OCI-LY7 (cell line): ENCODE measurements around the gene DOCK7.

Experiments used
- CTCF ChIP-seq: fragments of 200-600 bp; sonication (generic); conservative IDR thresholded peaks from 2 replicates; pipeline ENCODE4 v1.5.1; 2014; ENCODE audit warnings: mild to moderate bottlenecking, antibody characterized with exemption, low read length, moderate library complexity, mixed read lengths
- EZH2phosphoT487 ChIP-seq: fragments of 200-600 bp; sonication (generic); IDR thresholded peaks from 2 replicates; pipeline ENCODE4 v1.6.1; 2018; ENCODE audit warnings: low read depth, borderline replicate concordance, mild to moderate bottlenecking, mixed run types, antibody characterized with exemption, low read length, moderate library complexity, mixed read lengths

- TF ChIP-seq CTCF (no peak), EZH2phosphoT487 (no peak)
These were observed 270.7 kb downstream of the DOCK7 start for GRCh38 chr1:62417351-62417999.
